GM21526 (cell line): ENCODE measurements around the gene GMFB.

Source experiments
- ATAC-seq: cut with Tn5 transposase; IDR thresholded peaks from one replicate; pipeline ENCODE4 v1.9.1; 2021; ENCODE audit warnings: moderate library complexity; ENCODE audit not compliant: unreplicated experiment, low FRiP score

GMFB gene

DNA sequence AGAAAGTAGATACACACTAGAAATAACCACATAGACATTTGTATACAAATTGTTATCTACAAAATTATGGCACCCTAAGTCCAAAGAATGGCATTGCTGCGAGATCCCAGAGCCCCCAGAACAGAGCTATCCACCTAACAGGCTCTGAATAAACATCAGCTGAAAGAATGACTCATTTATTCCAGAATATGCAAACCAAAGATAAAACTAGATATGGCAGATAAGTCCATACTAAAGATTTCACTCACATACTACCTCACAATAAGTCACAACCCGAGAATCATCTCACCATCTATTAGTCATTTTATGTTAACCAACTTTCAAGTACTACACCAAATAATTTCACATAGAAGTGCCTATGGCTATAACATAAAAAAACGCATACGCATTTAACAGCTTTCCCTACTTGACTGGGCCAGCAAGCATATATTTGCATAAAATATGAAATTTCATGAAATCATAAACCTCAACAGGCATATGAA lies 53.2 kb downstream of the GMFB start:
- ATAC-seq, result no peak

DNA sequence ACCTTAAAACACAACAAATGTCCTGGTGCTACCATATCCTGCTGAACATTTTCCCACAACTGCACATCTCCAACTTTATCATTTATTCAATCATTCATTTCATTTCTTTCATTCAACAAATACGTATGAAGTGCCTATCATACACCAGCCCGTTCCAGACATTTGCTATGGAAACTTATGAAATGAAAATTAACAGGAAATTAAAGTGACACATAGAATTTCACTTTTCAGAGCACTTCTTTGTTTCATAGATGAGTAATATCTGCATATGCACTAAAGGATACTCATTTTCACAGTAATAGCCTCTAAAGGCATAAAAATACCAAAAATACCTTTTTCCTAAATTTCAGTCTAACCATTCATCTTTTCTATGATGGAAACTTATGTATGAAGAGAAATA lies 60.3 kb downstream of the GMFB start:
- ATAC-seq, result no peak

DNA sequence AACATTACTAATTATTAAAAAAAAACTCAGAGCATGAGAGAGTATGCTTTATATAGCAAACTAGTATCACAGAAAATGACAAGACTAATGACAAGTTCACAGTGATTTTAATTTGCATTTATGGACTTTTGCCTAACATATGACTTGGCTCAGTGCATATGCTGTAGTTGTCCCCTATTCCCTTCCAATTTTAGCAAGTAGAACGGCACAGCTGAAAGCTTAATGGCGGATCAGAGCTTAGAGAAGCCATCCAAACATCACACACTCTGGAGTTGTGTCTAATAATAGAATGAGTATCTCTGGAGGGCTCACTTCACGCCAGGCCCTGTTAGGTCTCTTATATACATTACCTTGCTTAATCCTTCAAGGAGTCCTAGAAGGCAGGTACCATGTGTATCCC lies 60.9 kb downstream of the GMFB start:
- no peak for ATAC-seq

DNA sequence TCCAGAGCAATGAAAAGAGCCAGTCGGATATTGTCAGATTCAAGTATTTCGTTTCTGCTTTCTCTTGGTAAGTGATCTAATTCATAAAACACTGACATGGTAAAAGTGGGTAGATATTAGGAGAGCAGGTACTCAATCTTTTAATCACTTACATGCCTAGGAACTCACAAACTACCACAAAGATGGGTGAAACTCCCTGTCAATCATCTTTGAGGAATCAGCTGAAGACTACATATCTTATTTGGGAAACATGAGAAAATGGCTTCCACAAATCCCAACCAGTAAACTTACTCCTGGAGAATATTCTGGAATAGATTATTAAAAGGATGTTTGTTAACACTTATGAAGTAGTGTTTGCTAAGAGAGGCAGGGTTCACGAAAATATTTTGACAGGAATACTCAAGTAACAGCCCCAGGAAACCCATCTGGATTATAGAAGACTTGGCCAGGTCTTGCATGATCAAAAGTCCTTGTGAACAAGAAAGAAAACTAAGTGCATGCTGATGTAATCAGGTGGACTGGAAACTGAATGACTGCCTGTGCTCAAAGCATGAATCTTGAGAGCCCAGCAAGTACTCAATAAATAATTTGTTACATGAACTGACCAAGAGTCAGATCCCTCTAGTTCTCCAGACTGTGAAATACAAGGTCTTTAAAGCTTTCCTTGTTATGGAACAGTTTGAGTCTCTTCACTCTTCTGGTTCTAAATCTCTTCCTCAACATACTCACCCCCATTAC lies 63.1 kb downstream of the GMFB start:
- ATAC-seq, result no peak

DNA sequence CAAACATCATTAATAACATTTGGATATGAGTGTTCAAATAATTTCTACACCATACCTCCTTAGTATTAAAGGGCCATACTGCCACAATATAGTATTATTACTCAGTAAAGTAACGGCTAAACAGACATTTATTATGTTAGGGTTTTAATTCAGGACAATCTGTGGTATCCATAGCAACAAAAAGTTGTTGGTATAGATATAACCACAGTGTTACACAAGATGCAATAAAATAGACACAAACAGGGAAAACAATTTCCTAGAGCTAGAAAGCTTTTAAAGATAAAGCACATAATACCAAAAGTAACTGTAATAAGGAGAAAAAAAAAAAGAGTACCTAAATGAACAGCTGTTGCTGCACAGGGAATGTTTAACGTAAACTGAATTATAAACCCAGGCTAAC lies 63.7 kb downstream of the GMFB start:
- ATAC-seq, result no peak
